Measurements from ENCODE around the gene STOML1.
"Not testable (repeated sequence)": the region's sequence is repeated elsewhere in the genome, so short reads cannot be mapped to it uniquely, and the experiment has no call there.

STOML1 gene

DNA sequence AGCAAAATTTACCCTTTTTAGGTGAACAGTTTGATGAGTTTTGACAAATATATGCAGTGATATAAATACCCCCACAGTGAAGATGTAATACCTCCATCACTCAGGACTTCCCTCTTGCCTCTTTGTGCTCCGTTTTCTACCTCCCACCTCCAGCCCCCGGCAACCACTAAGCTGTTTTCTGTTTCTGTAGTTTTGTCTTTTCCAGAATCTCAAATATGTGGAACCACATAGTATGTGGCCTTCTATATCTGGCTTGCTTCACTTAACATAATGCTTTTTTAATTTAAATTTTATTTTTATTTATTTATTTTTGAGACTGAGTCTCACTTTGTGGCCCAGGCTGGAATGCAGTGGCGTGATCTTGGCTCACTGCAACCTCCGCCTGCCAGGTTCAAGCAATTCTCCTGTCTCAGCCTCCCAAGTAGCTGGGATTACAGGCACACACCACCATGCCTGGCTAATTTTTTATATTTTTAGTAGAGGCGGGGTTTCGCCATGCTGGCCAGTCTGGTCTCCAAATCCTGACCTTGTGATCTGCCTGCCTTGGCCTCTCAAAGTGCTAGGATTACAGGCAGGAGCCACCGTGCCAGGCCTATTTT lies 31.5 kb downstream of the STOML1 start:
- DNase-seq (ENCODE audit: low spot score): not testable (repeated sequence)

- DNase-seq (ENCODE audit: low spot score): no peak
These were observed 32.3 kb downstream of the STOML1 start for GRCh38 chr15:73959801-73960200.

GRCh38 chr15:73959012-73959581 lies 33.0 kb downstream of the STOML1 start:
- no peak for DNase-seq (ENCODE audit: low spot score)

DNA sequence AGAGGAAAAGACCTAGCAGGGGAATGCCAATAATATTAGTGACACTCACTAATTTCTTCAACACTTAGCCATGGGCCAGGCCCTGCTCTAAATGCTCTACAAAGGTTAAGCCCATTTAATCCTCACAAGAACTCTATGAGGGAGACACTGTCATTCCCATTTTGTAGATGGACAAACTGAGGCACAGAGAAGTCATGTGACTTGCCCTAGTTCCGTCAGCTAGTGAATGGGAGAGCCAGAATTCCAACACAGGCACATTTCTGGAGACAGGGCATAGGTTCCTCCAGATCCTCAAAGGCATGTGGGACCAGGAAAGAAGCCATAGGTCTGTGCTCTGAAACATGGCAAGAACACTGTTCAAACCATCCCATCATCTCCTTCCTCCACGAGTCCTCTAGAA lies 34.3 kb downstream of the STOML1 start:
- DNase-seq (ENCODE audit: low spot score): no peak

DNA sequence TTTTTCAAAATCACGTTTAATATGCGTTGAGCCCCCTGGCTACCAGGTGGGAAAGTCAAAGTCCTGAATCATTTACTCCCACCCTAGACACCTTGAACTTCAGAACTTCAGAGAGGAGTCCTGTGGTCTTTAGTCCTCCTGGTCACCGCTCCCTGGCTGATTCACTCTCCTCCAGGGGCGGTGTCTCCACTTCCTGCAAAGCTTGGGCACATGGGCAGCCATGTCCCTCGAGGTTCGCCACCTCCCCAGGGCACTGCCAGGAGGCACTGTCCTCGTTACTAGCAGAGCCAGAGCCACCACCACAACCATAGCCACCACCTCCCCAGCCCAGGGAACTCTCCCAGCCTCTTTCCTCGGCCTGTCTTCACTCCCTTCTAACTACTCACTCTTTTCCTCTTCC lies 34.8 kb downstream of the STOML1 start:
- DNase-seq (ENCODE audit: low spot score): peak; percentile 27

GRCh38 chr15:73956743-73957135 lies 35.4 kb downstream of the STOML1 start:
- peak; percentile 67 for DNase-seq (ENCODE audit: low spot score)

- no peak for DNase-seq (ENCODE audit: low spot score)
These were observed 36.0 kb downstream of the STOML1 start for GRCh38 chr15:73955861-73956742.

DNA sequence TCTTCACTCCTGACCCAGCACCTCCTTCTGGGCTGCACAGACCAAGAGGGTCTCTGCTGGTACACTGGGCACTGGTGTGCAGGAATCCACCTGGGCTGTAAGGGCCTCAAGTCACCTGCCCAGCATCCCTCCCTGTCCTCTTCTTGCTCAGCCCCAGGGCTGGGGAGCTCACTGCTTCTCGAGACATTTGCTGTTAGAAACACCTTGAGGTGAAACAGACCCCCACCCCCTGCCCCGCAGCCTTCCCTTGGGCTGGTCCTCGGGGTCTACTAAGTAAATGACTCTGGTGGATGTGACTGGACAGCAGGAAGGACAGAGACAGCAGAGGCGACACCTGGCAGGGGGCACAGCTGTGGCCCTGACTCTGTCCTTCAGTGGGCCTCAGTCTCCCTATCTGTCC lies 36.8 kb downstream of the STOML1 start:
- no peak for DNase-seq (ENCODE audit: low spot score)

- DNase-seq (ENCODE audit: low spot score): no peak
These were observed 37.6 kb downstream of the STOML1 start for GRCh38 chr15:73954188-73955145.

DNA sequence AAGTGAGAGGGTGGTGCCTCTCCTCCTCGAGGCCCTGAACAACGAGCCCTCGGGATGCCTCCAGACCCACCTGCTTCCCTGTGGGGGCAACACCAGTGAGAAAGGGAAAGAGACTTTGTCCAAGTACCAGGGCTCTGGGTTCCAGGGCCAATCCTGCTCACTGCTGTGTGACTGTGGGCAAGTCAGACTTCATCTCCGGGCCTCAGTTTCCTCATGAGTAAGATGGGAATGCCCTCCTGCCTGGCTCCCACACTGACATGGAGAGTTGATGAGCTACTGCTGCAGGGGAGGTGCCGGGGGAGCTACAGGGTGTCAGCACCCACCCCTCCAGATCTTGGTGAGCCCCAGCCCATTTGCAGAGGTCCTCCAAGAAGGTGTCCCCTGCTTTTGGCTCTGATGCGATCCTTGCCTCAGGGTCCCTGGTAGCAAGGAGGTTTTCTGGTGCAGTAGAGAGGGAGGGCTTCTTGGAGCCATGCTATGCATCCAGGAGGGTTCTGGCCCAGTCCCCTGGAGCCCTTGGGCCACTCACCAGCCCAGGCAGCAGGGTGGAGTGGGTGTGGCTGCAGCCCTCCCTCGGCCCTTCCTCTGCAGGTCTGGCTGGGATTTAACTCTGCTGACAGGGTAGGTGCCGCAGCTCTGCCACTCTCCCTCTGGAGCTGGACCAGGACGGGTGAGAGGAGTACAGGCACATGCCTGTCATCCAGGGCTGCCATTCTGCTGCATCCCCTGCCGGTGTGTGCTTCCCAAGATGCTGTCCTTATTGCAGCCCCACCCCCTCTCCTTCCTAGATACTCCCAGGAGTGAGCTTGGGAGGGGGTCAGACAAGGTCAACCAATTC lies 39.0 kb downstream of the STOML1 start:
- DNase-seq (ENCODE audit: low spot score): no peak

DNA sequence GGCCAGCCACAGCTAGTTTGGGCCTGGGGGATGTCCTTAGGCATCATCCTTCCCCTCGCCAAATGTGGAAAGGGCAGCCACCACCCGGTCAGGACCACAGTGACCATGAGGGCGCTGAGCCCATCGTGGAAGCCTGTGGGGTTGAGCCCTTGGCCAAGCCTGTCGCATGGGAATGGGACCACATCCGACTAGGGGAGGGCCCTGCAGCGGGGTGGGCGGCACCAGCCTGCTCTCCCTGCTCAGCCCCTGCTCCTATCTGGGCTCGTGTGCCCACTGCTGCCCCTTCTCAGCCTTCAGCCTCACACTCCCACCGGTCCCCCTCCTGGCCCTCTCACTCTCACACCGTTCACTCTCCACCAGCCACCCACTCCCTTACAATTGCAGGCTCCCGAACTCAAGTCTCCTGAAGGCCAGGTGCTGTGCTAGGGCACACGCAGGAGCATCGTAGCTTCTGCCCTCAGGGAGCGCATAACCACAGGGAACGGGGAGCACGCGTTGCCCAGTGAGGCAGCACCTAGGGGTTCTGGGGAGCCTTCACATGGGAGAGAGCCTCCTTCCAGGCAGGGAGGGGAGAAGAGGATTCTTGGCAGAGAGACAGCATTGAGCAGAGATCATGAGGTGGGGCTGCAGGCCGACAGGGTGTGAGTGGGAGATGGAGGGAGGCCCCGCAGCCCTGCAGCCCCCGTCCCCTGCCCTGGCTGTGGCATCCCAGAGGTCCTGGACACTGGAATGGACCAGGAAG lies 39.8 kb downstream of the STOML1 start:
- DNase-seq (ENCODE audit: low spot score): no peak

- no peak for DNase-seq (ENCODE audit: low spot score)
These were observed 40.5 kb downstream of the STOML1 start for GRCh38 chr15:73951601-73952000.

- DNase-seq (ENCODE audit: low spot score): peak; percentile 28
These were observed 41.1 kb downstream of the STOML1 start for GRCh38 chr15:73950831-73951561.

GRCh38 chr15:73950479-73950830 lies 41.6 kb downstream of the STOML1 start:
- DNase-seq (ENCODE audit: low spot score): no peak

DNA sequence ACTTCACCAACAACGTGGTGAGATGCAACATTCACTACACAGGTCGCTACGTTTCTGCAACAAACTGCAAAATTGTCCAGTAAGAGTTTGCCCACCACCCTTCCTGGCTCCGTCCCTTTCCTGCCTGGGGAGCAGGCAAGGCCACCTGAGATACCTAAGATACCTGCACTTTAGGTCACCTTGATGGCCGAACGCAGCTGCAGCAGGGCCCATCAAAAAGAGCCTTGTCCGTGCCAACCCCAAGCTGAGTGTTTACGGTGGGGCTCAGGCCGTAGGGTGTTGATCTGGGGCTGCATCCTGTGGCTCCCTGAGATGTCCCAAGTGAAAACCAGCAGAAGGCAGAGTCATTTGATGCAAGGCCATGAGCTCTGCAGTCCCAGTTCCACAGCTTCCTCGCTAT lies 42.6 kb downstream of the STOML1 start:
- DNase-seq (ENCODE audit: low spot score): no peak

DNA sequence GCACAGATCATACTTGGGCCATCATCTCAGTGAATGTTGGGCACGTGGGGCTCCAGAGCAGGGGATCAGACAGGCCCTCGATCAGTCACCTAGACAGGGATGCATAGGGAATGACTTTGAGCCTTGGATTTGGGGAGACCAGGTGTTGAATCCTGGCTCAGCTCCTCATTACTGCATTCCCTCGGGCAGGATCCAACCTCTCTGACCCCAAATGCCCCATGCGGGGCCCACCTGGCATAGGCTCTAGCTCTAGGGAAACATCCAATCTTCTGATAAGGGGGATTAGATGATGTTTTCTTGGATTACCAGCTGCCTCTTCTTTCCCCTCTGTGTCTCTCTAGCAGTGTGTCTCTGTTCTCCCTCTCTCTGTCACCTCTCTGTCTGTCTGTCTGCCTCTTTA lies 43.1 kb downstream of the STOML1 start:
- no peak for DNase-seq (ENCODE audit: low spot score)

GRCh38 chr15:73948396-73948795 lies 43.7 kb downstream of the STOML1 start:
- no peak for DNase-seq (ENCODE audit: low spot score)

- DNase-seq (ENCODE audit: low spot score): no peak
These were observed 44.4 kb downstream of the STOML1 start for GRCh38 chr15:73947651-73948050.

GRCh38 chr15:73946795-73947370 lies 45.2 kb downstream of the STOML1 start:
- no peak for DNase-seq (ENCODE audit: low spot score)
